ENCODE data around the gene IER5L.
"Not testable (repeated sequence)": the region's sequence is repeated elsewhere in the genome, so short reads cannot be mapped to it uniquely, and the experiment has no call there.

The IER5L gene

DNA sequence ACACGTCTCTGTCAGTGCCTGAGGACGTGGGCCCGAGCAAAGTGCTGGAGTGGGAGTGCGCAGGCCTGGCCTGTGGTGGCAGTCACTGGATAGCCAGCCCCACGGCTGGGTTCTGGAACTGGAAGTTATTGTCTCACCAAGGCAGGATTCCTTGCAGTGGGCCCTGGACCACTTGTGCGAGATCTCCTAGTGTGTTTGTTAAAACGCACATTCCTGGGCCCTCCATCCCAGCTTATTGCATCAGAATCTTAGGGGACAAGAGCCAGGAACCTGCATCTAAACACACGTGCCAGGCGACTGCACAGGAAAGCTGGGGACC is 40.0 kb downstream of the IER5L start:
- DNase-seq, result no peak

DNA sequence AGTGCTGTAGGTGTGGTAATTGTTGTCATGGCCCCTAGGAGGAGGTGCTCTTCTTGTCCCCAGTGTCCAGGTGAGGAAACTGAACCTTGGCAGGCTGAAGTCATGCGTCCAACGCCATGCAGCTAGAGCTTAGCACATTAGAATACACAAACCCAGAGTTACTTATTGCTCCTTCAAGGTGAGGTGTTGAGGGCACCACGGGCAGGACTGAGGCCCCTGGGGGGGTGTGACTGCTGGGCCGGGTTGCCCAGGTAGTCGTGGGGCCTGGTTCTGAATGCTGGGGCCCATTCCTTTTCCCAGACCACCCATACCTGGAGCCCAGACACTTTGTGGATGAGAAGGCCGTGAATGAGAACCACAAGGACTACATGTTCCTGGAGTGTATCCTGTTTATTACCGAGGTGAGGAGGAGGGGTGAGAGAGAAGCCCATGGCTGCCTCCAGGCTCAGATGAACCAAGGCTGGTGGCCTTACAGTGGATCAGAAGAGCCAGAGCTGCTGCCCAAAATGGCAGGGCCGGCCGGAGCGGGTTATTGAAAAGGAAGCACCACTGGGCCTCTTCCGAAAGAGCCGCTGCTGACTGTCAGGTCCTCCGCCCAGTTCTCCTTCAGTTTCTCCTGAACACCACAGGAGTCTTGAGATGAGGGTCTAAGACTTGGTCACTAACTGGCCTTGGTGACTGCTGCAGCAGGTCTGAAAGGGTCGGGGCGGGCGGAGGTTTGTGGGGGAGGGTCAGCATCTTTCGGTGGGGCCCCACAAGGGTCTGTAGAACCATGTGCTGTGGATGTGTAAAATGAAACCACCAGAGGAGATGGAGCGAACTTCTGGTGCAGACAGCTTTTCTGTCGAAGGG is 40.5 kb downstream of the IER5L start:
- DNase-seq, result no peak

DNA sequence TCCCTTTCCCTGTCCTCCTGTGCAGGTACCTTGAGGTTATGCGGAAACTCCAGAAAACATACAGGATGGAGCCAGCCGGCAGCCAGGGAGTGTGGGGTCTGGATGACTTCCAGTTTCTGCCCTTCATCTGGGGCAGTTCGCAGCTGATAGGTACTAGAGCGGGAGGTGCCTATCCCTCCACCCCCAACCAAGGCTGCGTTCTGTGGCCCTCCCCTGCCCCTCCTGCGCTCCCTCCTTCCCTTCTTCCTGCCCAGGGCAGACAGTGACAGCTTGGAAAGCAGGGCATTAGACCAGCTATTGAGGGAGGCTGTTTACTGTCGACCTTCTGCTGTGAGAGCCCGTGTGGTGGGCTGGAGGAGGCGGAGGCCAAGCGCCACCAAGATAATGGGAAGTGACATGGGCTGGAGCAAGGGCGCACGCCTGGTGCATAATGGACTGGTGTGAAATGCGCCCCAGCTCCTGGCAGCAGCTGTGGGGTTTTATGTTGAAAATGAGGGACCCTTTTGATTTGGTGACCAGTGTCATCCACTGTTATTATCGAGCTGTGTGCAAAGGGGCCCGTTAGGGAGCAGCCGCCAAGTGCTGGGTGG is 41.5 kb downstream of the IER5L start:
- no peak for DNase-seq

GRCh38 chr9:129135476-129135875 is 42.6 kb downstream of the IER5L start:
- no peak for DNase-seq

DNA sequence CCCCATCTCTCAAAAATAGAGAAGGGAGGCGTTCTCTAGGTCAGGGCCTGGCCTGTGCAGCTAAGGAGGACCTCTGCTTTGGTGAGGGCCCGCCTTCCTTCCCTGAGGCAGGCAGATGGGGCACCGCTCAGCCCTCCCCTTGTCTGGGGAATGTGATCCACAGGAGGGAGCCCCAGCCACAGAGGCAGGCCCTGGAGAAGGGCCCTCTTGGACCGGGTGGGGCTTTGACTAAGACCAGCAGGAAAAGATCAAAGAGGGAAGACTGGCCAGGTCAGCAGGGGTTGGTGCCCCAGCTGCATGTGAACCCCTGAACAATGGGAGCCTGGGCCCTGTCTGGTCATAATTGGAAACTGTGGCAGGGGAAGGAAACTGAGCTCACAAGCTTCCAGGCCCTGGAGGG is 45.0 kb downstream of the IER5L start:
- DNase-seq, result no peak

- peak; percentile 81 for DNase-seq
These were observed 46.5 kb downstream of the IER5L start for GRCh38 chr9:129131300-129132145.

- no peak for DNase-seq
These were observed 47.3 kb downstream of the IER5L start for GRCh38 chr9:129130791-129131190.

GRCh38 chr9:129130271-129130670 is 47.8 kb downstream of the IER5L start:
- not testable (repeated sequence) for DNase-seq

DNA sequence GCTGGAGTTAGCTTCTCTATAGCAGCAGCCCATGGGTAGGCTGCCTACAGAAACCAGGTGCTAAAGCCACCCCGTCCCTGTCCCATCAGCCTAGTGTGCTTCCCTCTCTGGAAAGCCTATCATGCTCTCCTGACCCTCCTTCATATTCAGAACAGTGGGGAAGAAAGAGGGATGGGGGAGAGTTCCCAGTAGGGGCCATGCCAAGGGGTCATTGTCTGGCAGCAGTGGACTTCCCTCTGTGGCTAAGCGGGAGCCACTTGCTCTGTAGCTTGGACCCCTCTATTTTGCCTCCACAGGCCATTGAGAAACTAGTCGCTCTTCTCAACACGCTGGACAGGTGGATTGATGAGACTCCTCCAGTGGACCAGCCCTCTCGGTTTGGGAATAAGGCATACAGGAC is 49.4 kb downstream of the IER5L start:
- DNase-seq, result no peak

DNA sequence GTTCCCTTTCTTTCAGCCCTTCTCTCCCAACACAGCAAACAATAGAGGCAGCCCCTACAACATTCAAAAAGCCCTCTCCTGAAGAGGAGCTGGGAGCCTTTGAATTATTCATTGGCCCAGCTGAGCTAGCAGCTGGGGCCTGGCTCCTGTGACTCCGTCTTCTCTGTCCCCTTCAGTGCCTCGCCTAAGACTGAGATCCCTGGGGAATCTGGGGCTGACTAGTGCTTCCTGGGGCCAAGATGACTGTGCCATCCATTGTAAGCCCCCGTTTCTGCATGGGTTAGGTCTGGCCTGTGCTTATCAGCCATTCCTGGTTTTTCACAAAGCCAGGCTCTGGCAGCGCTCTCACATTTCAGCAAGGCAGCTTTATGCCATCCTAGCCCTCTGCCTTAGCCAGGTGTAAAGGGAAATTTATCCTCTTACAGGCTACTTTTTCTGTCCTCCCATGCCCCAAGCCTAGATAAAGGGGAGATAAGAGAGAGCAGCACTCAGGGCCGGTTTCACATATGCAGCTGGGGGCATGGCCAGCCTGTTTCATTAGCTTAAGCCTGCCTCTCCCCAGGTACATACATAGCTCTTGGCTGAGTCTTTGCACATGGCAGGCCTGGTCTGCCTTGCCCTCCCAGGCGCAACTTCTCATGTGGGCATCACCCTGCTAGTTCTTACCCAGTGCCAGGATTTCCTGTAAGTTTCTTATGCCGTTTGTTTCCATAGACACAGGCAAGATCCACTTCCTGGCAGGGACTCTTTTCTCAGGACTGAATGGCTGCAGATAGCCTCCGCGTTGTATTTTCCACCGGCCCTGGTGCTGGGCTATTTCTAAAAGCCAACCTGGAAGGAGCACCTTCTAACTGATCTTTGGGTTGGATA is 51.1 kb downstream of the IER5L start:
- no peak for DNase-seq
